Astrocyte of the cerebellum (primary cell): Measurements from ENCODE around the gene PEX16.
"Not testable (repeated sequence)": the region's sequence is repeated elsewhere in the genome, so short reads cannot be mapped to it uniquely, and the experiment has no call there.

ENCODE experiments used
- DNase-seq: peaks from one replicate; pipeline ENCODE4 v3.0.0-alpha.2; 2011; ENCODE audit warnings: low read depth
- H3K4me3 ChIP-seq: 2 replicates; pipeline ENCODE4 v1.5.1; 2011; ENCODE audit warnings: mild to moderate bottlenecking, low read depth, low read length, moderate library complexity
- CTCF ChIP-seq: IDR thresholded peaks from 2 replicates; pipeline ENCODE4 v1.5.1; 2012; ENCODE audit warnings: low read length, low read depth, moderate library complexity, mild to moderate bottlenecking; ENCODE audit errors: missing control alignments
- in situ Hi-C: cut with HindIII; loops from 2 replicates; pipeline ENCODE4 v1.10.0; 2017; ENCODE audit warnings: low sequenced_read_pairs

Gene PEX16

DNA sequence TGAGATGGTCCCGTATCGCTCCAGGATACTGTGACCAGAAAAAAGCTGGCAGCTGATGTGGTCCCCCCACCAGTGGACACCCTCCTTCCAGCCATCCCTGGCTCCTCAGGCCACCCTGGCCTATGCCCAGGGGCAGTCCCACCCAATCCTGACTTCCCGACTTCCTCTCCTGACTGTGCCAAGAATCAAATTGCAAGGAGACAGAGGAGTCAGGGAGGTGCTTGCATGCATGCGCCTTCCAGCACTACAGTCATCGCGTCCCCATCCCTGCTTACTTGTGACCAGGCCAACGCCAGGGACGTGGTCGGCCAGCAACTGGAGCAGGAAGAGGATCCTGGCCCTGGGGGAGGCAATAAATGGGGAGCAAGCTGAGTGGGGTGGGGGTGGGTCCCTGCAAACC, 7.1 kb downstream of the PEX16 start:
- H3K4me3 ChIP-seq: no peak overlapping the region
- TF ChIP-seq CTCF: no peak
- DNase-seq: no peak
- in situ Hi-C loops: no loop called here

GRCh38 chr11:45909594-45910475, 7.8 kb downstream of the PEX16 start:
- TF ChIP-seq CTCF: no peak
- in situ Hi-C loops: no loop called here
- H3K4me3 ChIP-seq: no peak overlapping the region
- DNase-seq: no peak

DNA sequence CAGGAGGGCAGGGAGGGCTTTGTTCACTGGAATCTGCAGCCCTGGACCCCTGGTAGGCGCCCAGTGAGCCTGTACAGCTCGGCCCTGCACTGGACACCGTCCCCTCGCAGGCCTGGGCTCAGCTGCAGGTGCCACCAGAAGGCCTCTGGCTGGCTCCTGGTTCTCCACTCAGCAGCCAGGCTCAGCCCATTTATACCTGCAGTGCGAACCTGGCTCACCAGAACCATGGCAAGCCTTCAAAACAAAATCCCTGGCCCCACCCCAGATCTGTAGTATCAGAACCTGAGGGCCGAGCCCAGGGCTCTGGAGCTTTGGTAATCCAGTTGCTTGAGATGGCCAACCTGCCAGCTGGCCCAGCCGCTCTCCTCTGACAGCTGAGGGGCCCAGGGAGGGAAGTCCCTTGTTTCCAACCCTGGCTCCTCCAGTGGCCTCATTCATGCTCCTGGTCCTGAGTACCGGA, 9.7 kb downstream of the PEX16 start:
- TF ChIP-seq CTCF: no peak
- in situ Hi-C loops: no loop called here
- DNase-seq: no peak
- H3K4me3 ChIP-seq: no peak overlapping the region

DNA sequence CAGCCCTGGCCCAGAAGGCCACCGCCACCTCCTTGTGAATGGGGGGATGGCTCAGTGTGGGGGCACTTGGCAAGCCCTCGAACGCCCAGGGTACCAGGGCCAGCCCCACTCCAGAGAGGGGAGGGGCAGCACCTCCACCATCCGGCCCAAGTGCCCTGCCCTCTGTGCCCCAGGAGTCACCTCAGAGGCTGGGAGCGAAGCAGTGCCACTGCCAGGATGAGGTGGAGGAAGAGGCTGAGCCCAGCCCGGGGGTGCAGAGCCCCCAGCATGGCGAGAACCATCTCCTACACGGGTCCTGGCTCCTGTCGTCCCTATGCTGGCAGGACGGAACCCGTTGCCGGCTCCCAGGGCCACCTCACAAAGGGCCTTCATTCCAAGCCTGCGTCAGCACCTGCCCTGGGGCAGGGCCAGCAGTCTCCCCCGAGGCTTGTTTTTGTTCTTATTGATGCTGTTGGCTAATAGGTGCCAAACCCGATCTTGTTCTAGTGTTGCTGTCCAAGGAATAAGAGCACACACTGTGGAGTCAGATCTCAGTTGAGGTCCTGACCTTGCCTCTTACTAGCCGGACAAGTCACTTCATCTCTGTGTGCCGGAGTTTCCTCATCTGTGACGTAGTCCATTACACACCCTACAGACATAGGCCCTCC, 10.6 kb downstream of the PEX16 start, which contains the start of gene FREY1:
FREY1 (minus strand) TSS at position 307 of the 647 bp plus-strand sequence; CDS start at position 281, 26 bp downstream.
- no peak within 1 kb of the TSS for H3K4me3 ChIP-seq
- no peak for TF ChIP-seq CTCF
- DNase-seq: no peak
- in situ Hi-C loops: no loop called here

DNA sequence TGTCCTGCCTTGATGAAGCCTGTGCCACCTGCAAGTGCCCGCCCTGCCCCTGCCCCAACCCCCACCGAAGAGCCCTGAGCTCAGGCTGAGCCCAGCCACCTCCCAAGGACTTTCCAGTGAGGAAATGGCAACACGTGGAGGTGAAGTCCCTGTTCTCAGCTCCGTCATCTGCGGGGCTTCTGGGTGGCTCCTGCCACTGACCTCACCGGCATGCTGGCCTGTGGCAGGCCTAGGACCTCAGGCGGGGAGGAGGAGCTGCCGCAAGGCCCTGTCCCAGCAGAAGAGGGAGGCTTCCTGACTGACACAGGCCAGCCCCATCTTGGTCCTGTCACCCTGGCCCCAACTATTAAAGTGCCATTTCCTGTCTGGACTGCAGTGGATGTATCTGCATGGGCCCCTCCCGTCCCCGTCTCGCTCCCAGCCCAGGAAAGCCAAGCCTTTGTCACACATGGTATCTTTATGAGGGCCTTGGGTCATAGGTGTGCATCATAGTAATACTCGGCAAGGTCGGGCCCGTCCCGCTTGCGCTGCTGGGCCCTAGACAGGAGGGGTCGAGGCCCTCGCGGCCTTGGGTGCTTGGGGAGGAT, 11.5 kb downstream of the PEX16 start:
- TF ChIP-seq CTCF: no peak
- no peak for DNase-seq
- H3K4me3 ChIP-seq: no peak overlapping the region
- in situ Hi-C loops: no loop called here

- H3K4me3 ChIP-seq, in situ Hi-C loops, DNase-seq: not testable (repeated sequence)
Observed at GRCh38 chr11:45905576-45905975, 12.1 kb downstream of the PEX16 start.
